ENCODE results near the gene PRDM15. TPM values are rescaled to one million over a fixed set of nuclear protein-coding genes. Genes with fewer than 3 reads are reported as not detected.

Gene PRDM15
- total RNA-seq, 4 donors from 2014 or later: 11.8 to 33.7 (median 18.5) TPM

GRCh38 chr21:41880153-41880552, 1.0 kb upstream of the PRDM15 start:
- TF ChIP-seq EP300 (IDR thresholded peaks at IDR 0.05) (no peak), POLR2A (IDR thresholded peaks at IDR 0.05) (no peak), CTCF (IDR thresholded peaks at IDR 0.05) (no peak)
- no peaks in the 10 kb centered on the region for H3K9me3 ChIP-seq
- H3K27ac ChIP-seq: peak overlapping the region in 3 of 4 donors; percentile 81 to 89 (median 88)
- H3K4me3 ChIP-seq: peak overlapping the region in 2 of 4 donors; percentile 74 to 83
- H3K27me3 ChIP-seq: no peaks in the 10 kb centered on the region
- no peaks in the 10 kb centered on the region for H3K36me3 ChIP-seq
- 83 to 85% methylated on average over 9 of the region's 9 CpGs for WGBS, 2 donors
- DNase-seq (ENCODE audit: low spot score in 2 of 2): no peak
- peaks cover 0 to 39% (median 9%) of the 10 kb centered on the region in 4 donors for H3K4me1 ChIP-seq

GRCh38 chr21:41878831-41879189, 334 bp downstream of the PRDM15 start:
- Histone ChIP-seq H3K27ac (peak overlapping the region in 3 of 4 donors; percentile 31 to 89 (median 75)), H3K4me1 (peaks cover 0 to 40% (median 9%) of the 10 kb centered on the region in 4 donors), H3K27me3 (no peaks in the 10 kb centered on the region), H3K9me3 (no peaks in the 10 kb centered on the region), H3K4me3 (peak overlapping the region; percentile 66 to 89 (median 78)), H3K36me3 (no peaks in the 10 kb centered on the region)
- WGBS, 2 donors: no CpG with 5 or more reads among the region's 65 CpGs
- TF ChIP-seq CTCF (IDR thresholded peaks at IDR 0.05) (no peak), EP300 (IDR thresholded peaks at IDR 0.05) (peak in 1 of 2 donors; percentile 20)
- peak; percentile 72 for DNase-seq (ENCODE audit: low spot score in 2 of 2)

- Histone ChIP-seq H3K4me3 (peak overlapping the region; percentile 59 to 89 (median 74)), H3K9me3 (no peaks in the 10 kb centered on the region), H3K27me3 (no peaks in the 10 kb centered on the region), H3K27ac (peak overlapping the region; percentile 31 to 86 (median 71)), H3K4me1 (peaks cover 0 to 40% (median 9%) of the 10 kb centered on the region in 4 donors), H3K36me3 (no peaks in the 10 kb centered on the region)
- TF ChIP-seq EP300 (IDR thresholded peaks at IDR 0.05): peak in 1 of 2 donors; percentile 33
- TF ChIP-seq POLR2A (IDR thresholded peaks at IDR 0.05): no peak
- peak in 1 of 2 donors; percentile 44 for DNase-seq (ENCODE audit: low spot score in 2 of 2)
- 1% methylated on average over 31 to 39 of the region's 48 CpGs for WGBS, 2 donors
Observed at GRCh38 chr21:41877901-41878830, 978 bp downstream of the PRDM15 start.

- TF ChIP-seq CTCF (IDR thresholded peaks at IDR 0.05): no peak
- no peak for TF ChIP-seq EP300 (IDR thresholded peaks at IDR 0.05)
- TF ChIP-seq POLR2A (IDR thresholded peaks at IDR 0.05): no peak
- H3K4me1 ChIP-seq: peaks cover 0 to 40% (median 9%) of the 10 kb centered on the region in 4 donors
- H3K4me3 ChIP-seq: peak overlapping the region in 1 of 4 donors; percentile 83
- WGBS, 2 donors: 79 to 80% methylated on average over 10 to 11 of the region's 11 CpGs
- H3K27me3 ChIP-seq: no peaks in the 10 kb centered on the region
- H3K9me3 ChIP-seq: no peaks in the 10 kb centered on the region
- no peak for DNase-seq (ENCODE audit: low spot score in 2 of 2)
- H3K36me3 ChIP-seq: no peaks in the 10 kb centered on the region
- peak overlapping the region in 2 of 4 donors; percentile 5 to 86 for H3K27ac ChIP-seq
Observed at GRCh38 chr21:41876928-41877652, 2.1 kb downstream of the PRDM15 start.

GRCh38 chr21:41876396-41876795, 2.7 kb downstream of the PRDM15 start:
- WGBS, 2 donors: 85% methylated on average over 5 to 8 of the region's 8 CpGs
- H3K27me3 ChIP-seq: no peaks in the 10 kb centered on the region

More at GRCh38 chr21:41876396-41876795, 2.7 kb downstream of the PRDM15 start:
- no peak overlapping the region for H3K4me3 ChIP-seq
- TF ChIP-seq EP300 (IDR thresholded peaks at IDR 0.05) (no peak), CTCF (IDR thresholded peaks at IDR 0.05) (no peak), POLR2A (IDR thresholded peaks at IDR 0.05) (no peak)
- peaks cover 0 to 40% (median 9%) of the 10 kb centered on the region in 4 donors for H3K4me1 ChIP-seq
- H3K27ac ChIP-seq: no peak overlapping the region
- H3K36me3 ChIP-seq: no peaks in the 10 kb centered on the region
- no peaks in the 10 kb centered on the region for H3K9me3 ChIP-seq
- DNase-seq (ENCODE audit: low spot score in 2 of 2): no peak

Measured in tibial nerve (tissue), 4 donors.